Measurements from ENCODE around the gene CNGA3. TPM values are rescaled to one million over a fixed set of nuclear protein-coding genes. Genes with fewer than 3 reads are reported as not detected.

Gene CNGA3
- total RNA-seq, 4 donors from 2014 or later = 0.44 to 0.57 (median 0.48) TPM; not detected in 1

DNA sequence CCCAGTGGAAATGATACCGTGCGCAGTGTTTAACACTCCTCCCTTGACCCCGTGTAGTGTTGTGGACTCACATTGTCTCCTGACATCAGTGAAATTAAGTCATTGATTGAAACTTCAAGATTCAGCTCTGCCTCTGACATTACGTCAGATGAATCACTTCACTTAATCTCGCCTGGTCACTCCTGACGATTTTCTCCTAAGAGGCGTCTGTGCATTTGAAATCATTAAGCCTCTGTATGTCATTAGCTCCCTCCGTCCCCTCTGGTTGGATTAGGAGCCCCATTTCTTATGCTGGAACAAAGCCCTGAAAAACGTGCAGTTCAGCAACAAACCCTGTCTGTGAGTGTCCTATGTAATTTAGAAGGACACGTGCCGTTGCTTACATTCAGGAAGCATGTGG lies 36.7 kb upstream of the CNGA3 start:
- no peaks in the 10 kb centered on the region for H3K36me3 ChIP-seq
- intact Hi-C loops (cut with DNase I) = no loop called here
- H3K4me1 ChIP-seq = peaks cover 0 to 10% (median 4%) of the 10 kb centered on the region in 3 donors
- WGBS, 2 donors = 78 to 93% methylated on average over 9 to 11 of the region's 11 CpGs
- H3K27me3 ChIP-seq = peaks cover 0 to 11% (median 0%) of the 10 kb centered on the region in 4 donors
- H3K9me3 ChIP-seq = no peaks in the 10 kb centered on the region
- TF ChIP-seq, protein P1, sequence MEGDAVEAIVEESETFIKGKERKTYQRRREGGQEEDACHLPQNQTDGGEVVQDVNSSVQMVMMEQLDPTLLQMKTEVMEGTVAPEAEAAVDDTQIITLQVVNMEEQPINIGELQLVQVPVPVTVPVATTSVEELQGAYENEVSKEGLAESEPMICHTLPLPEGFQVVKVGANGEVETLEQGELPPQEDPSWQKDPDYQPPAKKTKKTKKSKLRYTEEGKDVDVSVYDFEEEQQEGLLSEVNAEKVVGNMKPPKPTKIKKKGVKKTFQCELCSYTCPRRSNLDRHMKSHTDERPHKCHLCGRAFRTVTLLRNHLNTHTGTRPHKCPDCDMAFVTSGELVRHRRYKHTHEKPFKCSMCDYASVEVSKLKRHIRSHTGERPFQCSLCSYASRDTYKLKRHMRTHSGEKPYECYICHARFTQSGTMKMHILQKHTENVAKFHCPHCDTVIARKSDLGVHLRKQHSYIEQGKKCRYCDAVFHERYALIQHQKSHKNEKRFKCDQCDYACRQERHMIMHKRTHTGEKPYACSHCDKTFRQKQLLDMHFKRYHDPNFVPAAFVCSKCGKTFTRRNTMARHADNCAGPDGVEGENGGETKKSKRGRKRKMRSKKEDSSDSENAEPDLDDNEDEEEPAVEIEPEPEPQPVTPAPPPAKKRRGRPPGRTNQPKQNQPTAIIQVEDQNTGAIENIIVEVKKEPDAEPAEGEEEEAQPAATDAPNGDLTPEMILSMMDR (IDR thresholded peaks at IDR 0.05) = no peak
- no peak for TF ChIP-seq POLR2A (IDR thresholded peaks at IDR 0.05)
- no peak overlapping the region for H3K4me3 ChIP-seq
- H3K27ac ChIP-seq = no peak overlapping the region
- DNase-seq = no peak

DNA sequence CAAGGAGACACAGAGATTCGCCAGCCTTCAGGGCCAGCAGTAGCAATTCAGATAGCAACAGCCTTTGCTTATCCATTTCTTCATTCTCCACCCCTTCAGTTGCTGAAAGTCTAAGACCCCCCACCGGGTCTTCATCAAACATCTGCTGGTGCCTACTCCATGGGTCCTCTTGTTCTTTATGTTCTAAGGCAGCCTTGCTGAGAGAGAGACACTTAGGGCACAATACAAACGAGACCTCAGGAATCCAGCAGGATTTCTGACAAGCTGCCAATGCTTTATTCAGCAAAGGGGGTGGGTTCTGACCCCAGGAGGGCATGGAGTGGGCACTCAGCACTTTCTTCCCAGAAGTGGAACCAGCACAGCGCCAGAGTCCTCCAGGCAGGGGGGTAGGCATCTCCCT lies 36.2 kb upstream of the CNGA3 start:
- H3K9me3 ChIP-seq = no peaks in the 10 kb centered on the region
- intact Hi-C loops (cut with DNase I) = no loop called here
- no peak overlapping the region for H3K27ac ChIP-seq
- DNase-seq = no peak
- peaks cover 0 to 11% (median 0%) of the 10 kb centered on the region in 4 donors for H3K27me3 ChIP-seq
- WGBS, 2 donors = 82 to 93% methylated on average over 3 to 4 of the region's 4 CpGs
- no peak for TF ChIP-seq POLR2A (IDR thresholded peaks at IDR 0.05)
- TF ChIP-seq, protein P1 (IDR thresholded peaks at IDR 0.05) = no peak
- H3K4me3 ChIP-seq = no peak overlapping the region
- no peaks in the 10 kb centered on the region for H3K36me3 ChIP-seq
- H3K4me1 ChIP-seq = peaks cover 0 to 10% (median 4%) of the 10 kb centered on the region in 3 donors

DNA sequence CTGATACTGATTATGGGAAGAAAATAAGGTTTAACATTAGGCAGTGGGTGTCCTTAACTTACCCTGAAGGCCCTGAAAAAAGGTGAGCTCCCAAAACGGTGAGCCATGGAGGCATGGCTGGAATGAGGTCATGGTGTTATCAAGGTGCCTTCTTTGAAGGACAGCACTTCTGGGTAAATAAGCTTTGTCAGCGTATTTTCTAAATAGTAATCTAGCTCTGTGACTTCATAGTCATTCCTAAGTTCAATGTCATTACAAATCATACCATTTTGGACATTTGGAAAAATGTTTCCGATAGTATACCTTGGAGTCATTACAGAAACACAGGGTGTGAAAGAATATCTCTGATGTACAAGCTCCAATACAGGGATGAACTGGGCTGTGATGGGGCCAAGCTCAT lies 35.2 kb upstream of the CNGA3 start:
- intact Hi-C loops (cut with DNase I) = no loop called here
- TF ChIP-seq, protein P1 (IDR thresholded peaks at IDR 0.05) = no peak
- no peak for TF ChIP-seq POLR2A (IDR thresholded peaks at IDR 0.05)
- no peak for DNase-seq
- H3K4me1 ChIP-seq = peaks cover 0 to 10% (median 4%) of the 10 kb centered on the region in 3 donors
- H3K27me3 ChIP-seq = peaks cover 0 to 8% (median 0%) of the 10 kb centered on the region in 4 donors
- H3K9me3 ChIP-seq = no peaks in the 10 kb centered on the region
- H3K36me3 ChIP-seq = no peaks in the 10 kb centered on the region
- no peak overlapping the region for H3K4me3 ChIP-seq
- 74 to 77% methylated on average over 3 of the region's 3 CpGs for WGBS, 2 donors
- no peak overlapping the region for H3K27ac ChIP-seq

DNA sequence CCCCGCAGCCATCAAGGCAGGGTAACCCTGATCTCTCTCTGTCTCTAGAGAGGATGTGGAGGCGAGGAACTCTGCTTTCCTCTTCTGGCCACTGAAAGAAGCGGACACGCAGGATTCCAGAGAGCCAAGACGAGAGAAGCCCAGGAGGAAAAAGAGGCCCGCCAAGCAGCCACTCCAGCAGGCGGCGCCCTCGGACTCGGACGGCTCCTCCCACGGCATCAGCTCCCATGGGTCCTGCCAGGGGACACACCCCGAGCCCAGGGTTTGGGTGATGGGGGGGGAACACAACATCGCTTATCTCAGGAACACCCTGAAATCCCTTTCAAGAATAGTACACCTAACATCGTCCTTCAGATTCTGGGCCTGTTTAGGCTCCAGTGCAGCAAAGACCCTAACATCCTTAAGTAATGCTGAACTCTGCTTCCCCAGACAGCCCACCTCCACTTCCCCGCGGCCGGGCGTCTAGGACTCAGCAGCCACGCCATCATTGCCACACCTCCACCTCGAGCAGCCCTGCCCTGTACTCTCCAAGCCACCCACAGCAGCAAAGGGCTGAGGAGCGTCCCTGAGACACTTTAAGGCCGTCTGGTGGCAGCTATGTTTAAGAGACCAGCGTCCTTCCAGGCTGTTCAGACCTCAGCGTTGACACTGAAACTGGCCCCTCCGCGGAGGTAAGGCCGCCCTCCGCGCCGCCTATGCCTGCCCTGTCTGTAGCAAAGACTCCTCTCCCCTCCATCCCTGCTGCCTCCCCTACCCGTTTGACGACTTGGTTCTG lies 34.3 kb upstream of the CNGA3 start:
- no peak for DNase-seq

More for the DNA sequence above, 34.3 kb upstream of the CNGA3 start:
- H3K27ac ChIP-seq = no peak overlapping the region
- intact Hi-C loops (cut with DNase I) = no loop called here
- peaks cover 0 to 7% (median 0%) of the 10 kb centered on the region in 4 donors for H3K27me3 ChIP-seq
- 61 to 88% methylated on average over 16 to 31 of the region's 33 CpGs for WGBS, 2 donors
- no peaks in the 10 kb centered on the region for H3K36me3 ChIP-seq
- H3K4me1 ChIP-seq = peaks cover 0 to 10% (median 4%) of the 10 kb centered on the region in 3 donors
- H3K4me3 ChIP-seq = no peak overlapping the region
- H3K9me3 ChIP-seq = no peaks in the 10 kb centered on the region
- TF ChIP-seq, protein P1 (IDR thresholded peaks at IDR 0.05) = no peak
- no peak for TF ChIP-seq POLR2A (IDR thresholded peaks at IDR 0.05)
